ENCODE data around the gene COL3A1.

DNA sequence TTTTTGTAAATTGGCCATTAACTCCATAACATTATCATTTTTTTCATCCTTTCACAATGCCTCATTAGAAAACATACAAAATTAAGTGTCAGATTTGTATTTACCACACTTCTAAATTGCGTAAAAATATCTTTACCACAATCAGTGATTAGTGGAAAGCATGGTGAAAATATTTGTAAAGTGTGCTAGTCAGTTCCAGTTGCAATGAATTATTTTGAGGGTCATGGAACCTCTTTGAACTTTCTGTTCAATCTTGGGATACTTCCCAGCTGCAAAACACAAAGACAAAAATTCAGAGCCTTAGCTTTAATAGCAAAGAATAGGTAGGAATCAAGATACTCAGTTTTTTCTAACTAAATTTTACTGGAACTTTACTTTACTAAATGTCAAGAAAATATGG lies 4.0 kb upstream of the COL3A1 start:
- TF ChIP-seq EZH2 (IDR thresholded peaks at IDR 0.05; ENCODE audit: low read depth): no peak
- TF ChIP-seq, protein P1, sequence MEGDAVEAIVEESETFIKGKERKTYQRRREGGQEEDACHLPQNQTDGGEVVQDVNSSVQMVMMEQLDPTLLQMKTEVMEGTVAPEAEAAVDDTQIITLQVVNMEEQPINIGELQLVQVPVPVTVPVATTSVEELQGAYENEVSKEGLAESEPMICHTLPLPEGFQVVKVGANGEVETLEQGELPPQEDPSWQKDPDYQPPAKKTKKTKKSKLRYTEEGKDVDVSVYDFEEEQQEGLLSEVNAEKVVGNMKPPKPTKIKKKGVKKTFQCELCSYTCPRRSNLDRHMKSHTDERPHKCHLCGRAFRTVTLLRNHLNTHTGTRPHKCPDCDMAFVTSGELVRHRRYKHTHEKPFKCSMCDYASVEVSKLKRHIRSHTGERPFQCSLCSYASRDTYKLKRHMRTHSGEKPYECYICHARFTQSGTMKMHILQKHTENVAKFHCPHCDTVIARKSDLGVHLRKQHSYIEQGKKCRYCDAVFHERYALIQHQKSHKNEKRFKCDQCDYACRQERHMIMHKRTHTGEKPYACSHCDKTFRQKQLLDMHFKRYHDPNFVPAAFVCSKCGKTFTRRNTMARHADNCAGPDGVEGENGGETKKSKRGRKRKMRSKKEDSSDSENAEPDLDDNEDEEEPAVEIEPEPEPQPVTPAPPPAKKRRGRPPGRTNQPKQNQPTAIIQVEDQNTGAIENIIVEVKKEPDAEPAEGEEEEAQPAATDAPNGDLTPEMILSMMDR (conservative IDR thresholded peaks at IDR 0.05): no peak
